Lower leg skin (tissue), 3 donors: ENCODE data around the gene METTL8.

Experiments used
- CTCF ChIP-seq, 3 donors: fragments of 450-650 bp; IDR thresholded peaks; one replicate each; pipeline ENCODE4 v1.5.1; 2016; ENCODE audit warnings: antibody characterized with exemption in 3 of 3, mild to moderate bottlenecking in 3 of 3, moderate library complexity in 2 of 3
- POLR2A ChIP-seq, 2 donors: fragments of 450-650 bp; IDR thresholded peaks; one replicate each; pipeline ENCODE4 v1.6.1; 2016 to 2017; ENCODE audit warnings: antibody characterized with exemption in 2 of 2, mild to moderate bottlenecking in 1 of 2, moderate library complexity in 1 of 2

- no peak for TF ChIP-seq POLR2A (IDR thresholded peaks at IDR 0.05)
- TF ChIP-seq CTCF (IDR thresholded peaks at IDR 0.05) = no peak
Measured at GRCh38 chr2:171330155-171330956, 103.4 kb downstream of the METTL8 start.
